Measurements from ENCODE around the gene GNAO1. TPM values are rescaled to one million over a fixed set of nuclear protein-coding genes. Genes with fewer than 3 reads are reported as not detected.

The GNAO1 gene
- total and polyA plus RNA-seq, 9 of the 15 experiments (the other 6 are each of a cell fraction or from before 2014, with no cell fraction given) = 0.07 to 0.42 (median 0.08) TPM; not detected in 5

DNA sequence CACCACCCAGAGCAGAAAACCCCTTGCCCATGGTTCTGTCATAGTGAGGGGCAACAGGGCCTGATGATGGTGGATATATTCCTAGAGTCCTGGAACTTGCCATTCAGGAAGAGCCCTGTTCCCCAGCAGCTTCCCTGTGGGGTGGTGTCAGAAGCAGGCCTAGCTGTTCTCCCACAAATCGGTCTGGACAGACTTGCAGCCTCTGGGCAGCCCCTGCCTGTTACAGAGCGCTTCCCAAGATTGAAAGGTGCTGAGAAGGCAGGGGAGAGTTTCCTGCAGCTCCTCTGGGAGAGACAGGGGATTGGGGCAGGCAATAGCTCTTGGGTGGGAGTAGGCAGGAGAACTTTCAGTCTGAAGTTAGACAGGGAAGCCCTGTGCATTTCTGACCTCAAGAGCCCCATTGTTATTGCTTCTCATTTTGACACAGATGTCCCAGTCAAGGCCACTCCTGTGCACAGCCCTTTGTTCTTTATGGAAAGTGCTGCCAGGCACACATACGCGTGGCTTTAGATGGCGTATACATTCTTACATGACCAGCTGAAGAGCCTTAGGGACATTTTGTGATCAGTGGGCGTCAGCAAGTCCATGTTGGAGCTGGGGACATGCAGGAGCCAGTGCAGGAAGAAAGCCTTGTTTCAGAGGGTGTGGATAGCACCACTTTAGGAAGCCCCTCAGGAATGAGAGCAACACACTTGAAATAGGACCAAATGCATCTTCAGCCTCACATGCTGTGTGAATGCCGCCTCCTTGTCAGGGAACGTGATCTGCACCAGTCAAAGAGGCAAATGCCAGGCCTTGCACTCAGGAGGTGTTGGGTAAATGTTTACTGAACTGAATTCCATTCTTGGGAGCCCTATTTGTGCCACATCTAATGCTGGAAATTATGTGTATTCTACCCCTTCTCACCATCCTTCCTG, 67.5 kb downstream of the GNAO1 start:
- Histone ChIP-seq H2AFZ (ENCODE audit: low read depth, low read length) (peak overlapping the region; percentile 22; the same call in 1 of the 2 replicates), H3K4me1 (replicated peaks in 1 of 2; ENCODE audit: control insufficient read depth in 2 of 2, insufficient read depth in 2 of 2, low read length in 2 of 2) (peaks cover 11 to 26% of the 10 kb centered on the region in 2 experiments), H4K20me1 (replicated peaks; ENCODE audit: control insufficient read depth, insufficient read depth, low read length) (no peaks in the 10 kb centered on the region), H3K27me3 (ENCODE audit: control insufficient read depth in 2 of 2, insufficient read depth in 2 of 2, low read length in 2 of 2) (no peaks in the 10 kb centered on the region), H3K4me2 (ENCODE audit: insufficient read depth, low read length) (no peak overlapping the region), H3K27ac (ENCODE audit: extremely low read depth, low read depth, low read length) (no peak overlapping the region), H3K9me3 (replicated peaks; ENCODE audit: control insufficient read depth, insufficient read depth, low read depth, low read length) (no peaks in the 10 kb centered on the region), H3K79me2 (ENCODE audit: control insufficient read depth, insufficient read depth, low read length) (no peaks in the 10 kb centered on the region), H3K36me3 (ENCODE audit: control insufficient read depth, insufficient read depth, low read length) (no peaks in the 10 kb centered on the region), H3K9ac (ENCODE audit: insufficient read depth in 1 of 2, low read depth in 2 of 2, low read length in 2 of 2) (no peak overlapping the region), H3K4me3 (no peak overlapping the region), H3K9me1 (ENCODE audit: control insufficient read depth, insufficient read depth, low read length) (no peaks in the 10 kb centered on the region)
- ChIA-PET POLR2A (interaction anchor here (0.7 to 1.0 kb wide), 2 partner anchors 11 kb away, joined by 3 read pairs; no protein-coding TSS in a partner anchor), CTCF (ENCODE audit: low intra/inter-chr PET ratio) (no interaction called here)
- TF ChIP-seq TGIF2 (CRISPR knock-in tag; IDR thresholded peaks at IDR 0.05) (no peak), TCF7L2 (IDR thresholded peaks at IDR 0.05; ENCODE audit: low read depth, low read length) (no peak), MGA (IDR thresholded peaks at IDR 0.05) (no peak)
- TF ChIP-seq, protein P1, sequence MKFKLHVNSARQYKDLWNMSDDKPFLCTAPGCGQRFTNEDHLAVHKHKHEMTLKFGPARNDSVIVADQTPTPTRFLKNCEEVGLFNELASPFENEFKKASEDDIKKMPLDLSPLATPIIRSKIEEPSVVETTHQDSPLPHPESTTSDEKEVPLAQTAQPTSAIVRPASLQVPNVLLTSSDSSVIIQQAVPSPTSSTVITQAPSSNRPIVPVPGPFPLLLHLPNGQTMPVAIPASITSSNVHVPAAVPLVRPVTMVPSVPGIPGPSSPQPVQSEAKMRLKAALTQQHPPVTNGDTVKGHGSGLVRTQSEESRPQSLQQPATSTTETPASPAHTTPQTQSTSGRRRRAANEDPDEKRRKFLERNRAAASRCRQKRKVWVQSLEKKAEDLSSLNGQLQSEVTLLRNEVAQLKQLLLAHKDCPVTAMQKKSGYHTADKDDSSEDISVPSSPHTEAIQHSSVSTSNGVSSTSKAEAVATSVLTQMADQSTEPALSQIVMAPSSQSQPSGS (CRISPR knock-in tag; IDR thresholded peaks at IDR 0.05) = no peak
- ATAC-seq (no peak), FAIRE-seq (no peak), DNase-seq (ENCODE audit: extremely low read depth in 1 of 4, low spot score in 3 of 4) (no peak)
- intact Hi-C loops (cut with micrococcal nuclease) (no loop called here), in situ Hi-C loops (cut with MboI) (no loop called here)
- 61% methylated on average over 8 of the region's 8 CpGs for WGBS (ENCODE audit: insufficient coverage, low coverage, missing lambda C conversion rate)
- BruUV-seq (replicated peaks) = no TSS peak
